HepG2 (cell line): ENCODE measurements around the gene RILP. TPM values are rescaled to one million over a fixed set of nuclear protein-coding genes. Genes with fewer than 3 reads are reported as not detected.
A peak's percentile ranks its signal among the peaks of the same experiment; 100 is the strongest.

Experiments
- FIP1L1 ChIP-seq: fragments of 200-400 bp; formaldehyde crosslinking; IDR thresholded peaks from 2 replicates; pipeline ENCODE4 v1.6.1; 2018; ENCODE audit warnings: low read depth, mild to moderate bottlenecking, low read length, moderate library complexity, borderline replicate concordance; ENCODE audit not compliant: insufficient read depth
- GATAD2A ChIP-seq: IDR thresholded peaks from 2 replicates; pipeline ENCODE4 v1.6.1; 2016
- KDM4B ChIP-seq: sonication (generic); formaldehyde crosslinking; IDR thresholded peaks from 2 replicates; pipeline ENCODE4 v1.4.0; 2020; ENCODE audit warnings: missing genetic modification reagents
- NCOA2 ChIP-seq: sonication (generic); formaldehyde crosslinking; IDR thresholded peaks from 2 replicates; pipeline ENCODE4 v1.8.0; 2022; ENCODE audit warnings: inconsistent platforms
- NFE2L2 ChIP-seq: fragments of 150-350 bp; IDR thresholded peaks from 2 replicates; pipeline ENCODE4 v1.6.1; 2014; ENCODE audit warnings: low read length
- RXRA ChIP-seq: sonication (generic); formaldehyde crosslinking; IDR thresholded peaks from 2 replicates; pipeline ENCODE4 v1.5.1; 2020; ENCODE audit warnings: missing genetic modification reagents
- SPEN ChIP-seq: sonication (generic); formaldehyde crosslinking; IDR thresholded peaks from 2 replicates; pipeline ENCODE4 v1.5.1; 2020; ENCODE audit warnings: low read depth, mild to moderate bottlenecking, missing genetic modification reagents
- YEATS4 ChIP-seq: sonication (generic); formaldehyde crosslinking; IDR thresholded peaks from 2 replicates; pipeline ENCODE4 v1.4.0; 2020; ENCODE audit warnings: missing genetic modification reagents, borderline replicate concordance
- ZBTB7A ChIP-seq: sonication (generic); formaldehyde crosslinking; IDR thresholded peaks from 2 replicates; pipeline ENCODE4 v1.8.0; 2022; ENCODE audit warnings: mild to moderate bottlenecking, missing genetic modification reagents
- ZNF430 ChIP-seq: sonication (generic); formaldehyde crosslinking; IDR thresholded peaks from 2 replicates; pipeline ENCODE4 v1.9.0; 2021; ENCODE audit warnings: mild to moderate bottlenecking, missing genetic modification reagents
- ZNF546 ChIP-seq: sonication (generic); formaldehyde crosslinking; conservative IDR thresholded peaks from 2 replicates; pipeline ENCODE4 v1.8.1; 2023; ENCODE audit warnings: mild to moderate bottlenecking, missing genetic modification reagents
- polyA plus RNA-seq, 8 experiments: library from polyadenylated mRNA; depleted of rRNA in 3 of 8; stranded (reverse) in 7 of 8; unstranded in 1 of 8; fragments of >200 nt; fragmentation: Illumina TruSeq in 4 of 8; extraction: Trizol in 4 of 8; gene quantifications; 2 replicates each; pipeline versions ENCODE4 v1.2.1 to v1.2.3, GENCODE V29; 2011 to 2016; ENCODE audit warnings: low read depth in 4 of 8, missing spikeins in 1 of 8, mixed read lengths in 1 of 8; ENCODE audit not compliant: insufficient read depth in 1 of 8
- total RNA-seq, 5 experiments: library from RNA; depleted of rRNA; stranded (reverse); fragments of >200 nt; fragmentation: Illumina TruSeq; extraction: Trizol; gene quantifications; 2 replicates each; pipeline ENCODE4 v1.2.3, GENCODE V29; 2016; ENCODE audit warnings: low read depth in 1 of 5
- TF ChIP-seq, protein P1 (sequence below): sonication (generic); formaldehyde crosslinking; IDR thresholded peaks from 2 replicates; pipeline ENCODE4 v1.8.0; 2022; ENCODE audit warnings: mild to moderate bottlenecking, missing genetic modification reagents; ENCODE audit not compliant: insufficient replicate concordance
- TF ChIP-seq, protein P2 (sequence below): IDR thresholded peaks from 2 replicates; pipeline ENCODE4 v1.6.1; 2016
- TF ChIP-seq, protein P3 (sequence below): sonication (generic); formaldehyde crosslinking; IDR thresholded peaks from 2 replicates; pipeline ENCODE4 v1.4.0; 2020; ENCODE audit warnings: mild to moderate bottlenecking, low read depth, missing genetic modification reagents
- TF ChIP-seq, protein P4 (sequence below): sonication (generic); formaldehyde crosslinking; IDR thresholded peaks from 2 replicates; pipeline ENCODE4 v1.9.0; 2022; ENCODE audit warnings: low read depth, missing genetic modification reagents
- TF ChIP-seq, protein P5 (sequence below): sonication (generic); formaldehyde crosslinking; IDR thresholded peaks from 2 replicates; pipeline ENCODE4 v1.4.0; 2020; ENCODE audit warnings: missing genetic modification reagents
- TF ChIP-seq, protein P6 (sequence below): sonication (generic); formaldehyde crosslinking; IDR thresholded peaks from 2 replicates; pipeline ENCODE4 v1.4.0; 2020; ENCODE audit warnings: missing genetic modification reagents, borderline replicate concordance
- TF ChIP-seq, protein P7 (sequence below): sonication (generic); formaldehyde crosslinking; IDR thresholded peaks from 2 replicates; pipeline ENCODE4 v1.5.0; 2020; ENCODE audit warnings: mild to moderate bottlenecking, missing genetic modification reagents

Gene RILP
- total and polyA plus RNA-seq, 2 of the 13 experiments (the other 11 are each of a cell fraction or from before 2014, with no cell fraction given) = 6.6 to 8.1 TPM

DNA sequence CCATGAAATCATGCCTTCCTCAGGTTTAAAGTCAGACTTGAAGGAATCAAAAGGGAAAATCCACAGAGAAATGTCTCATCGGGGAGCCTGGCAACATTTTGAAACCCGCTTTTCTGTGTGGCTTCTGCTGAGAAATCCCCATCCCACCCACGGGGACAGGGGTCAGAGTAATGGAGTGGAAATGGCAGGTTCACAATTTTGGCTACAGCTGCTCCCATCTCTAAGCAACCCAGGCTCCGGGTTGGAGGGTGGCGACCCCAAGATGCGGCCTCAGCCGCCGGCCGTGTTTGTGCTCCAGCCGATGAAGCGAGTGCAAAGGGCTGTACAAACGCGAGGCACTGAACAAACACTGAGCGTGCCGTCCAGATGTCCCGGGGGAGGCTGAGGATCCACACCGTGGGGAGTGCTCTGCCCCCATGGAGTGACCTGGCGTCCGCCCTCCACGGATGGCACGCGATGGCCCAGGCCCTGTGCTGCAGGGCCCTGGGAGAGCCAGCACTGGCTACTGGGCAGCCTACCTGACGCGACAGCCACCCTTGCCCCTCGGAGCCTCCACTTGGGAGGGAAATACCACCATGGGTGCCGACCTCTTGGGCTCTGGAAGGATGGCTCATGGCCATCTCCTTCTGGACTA, 43.2 kb downstream of the RILP start (continued):
- TF ChIP-seq, protein P1, sequence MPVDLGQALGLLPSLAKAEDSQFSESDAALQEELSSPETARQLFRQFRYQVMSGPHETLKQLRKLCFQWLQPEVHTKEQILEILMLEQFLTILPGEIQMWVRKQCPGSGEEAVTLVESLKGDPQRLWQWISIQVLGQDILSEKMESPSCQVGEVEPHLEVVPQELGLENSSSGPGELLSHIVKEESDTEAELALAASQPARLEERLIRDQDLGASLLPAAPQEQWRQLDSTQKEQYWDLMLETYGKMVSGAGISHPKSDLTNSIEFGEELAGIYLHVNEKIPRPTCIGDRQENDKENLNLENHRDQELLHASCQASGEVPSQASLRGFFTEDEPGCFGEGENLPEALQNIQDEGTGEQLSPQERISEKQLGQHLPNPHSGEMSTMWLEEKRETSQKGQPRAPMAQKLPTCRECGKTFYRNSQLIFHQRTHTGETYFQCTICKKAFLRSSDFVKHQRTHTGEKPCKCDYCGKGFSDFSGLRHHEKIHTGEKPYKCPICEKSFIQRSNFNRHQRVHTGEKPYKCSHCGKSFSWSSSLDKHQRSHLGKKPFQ = no peak
- TF ChIP-seq ZBTB7A (CRISPR knock-in tag) = peak; percentile 47; the same call in 1 of the 2 replicates
- TF ChIP-seq, protein P2, sequence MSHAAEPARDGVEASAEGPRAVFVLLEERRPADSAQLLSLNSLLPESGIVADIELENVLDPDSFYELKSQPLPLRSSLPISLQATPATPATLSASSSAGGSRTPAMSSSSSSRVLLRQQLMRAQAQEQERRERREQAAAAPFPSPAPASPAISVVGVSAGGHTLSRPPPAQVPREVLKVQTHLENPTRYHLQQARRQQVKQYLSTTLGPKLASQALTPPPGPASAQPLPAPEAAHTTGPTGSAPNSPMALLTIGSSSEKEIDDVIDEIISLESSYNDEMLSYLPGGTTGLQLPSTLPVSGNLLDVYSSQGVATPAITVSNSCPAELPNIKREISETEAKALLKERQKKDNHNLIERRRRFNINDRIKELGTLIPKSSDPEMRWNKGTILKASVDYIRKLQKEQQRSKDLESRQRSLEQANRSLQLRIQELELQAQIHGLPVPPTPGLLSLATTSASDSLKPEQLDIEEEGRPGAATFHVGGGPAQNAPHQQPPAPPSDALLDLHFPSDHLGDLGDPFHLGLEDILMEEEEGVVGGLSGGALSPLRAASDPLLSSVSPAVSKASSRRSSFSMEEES (CRISPR knock-in tag) = 0 out of 2 replicates have a peak, but pooled peaks have one; percentile 12
- TF ChIP-seq GATAD2A (CRISPR knock-in tag) = peak; percentile 74
- peak; percentile 13; the same call in 1 of the 2 replicates for TF ChIP-seq NCOA2 (CRISPR knock-in tag)
- no peak for TF ChIP-seq NFE2L2
- TF ChIP-seq SPEN (CRISPR knock-in tag) = peak; percentile 51
- TF ChIP-seq, protein P3, sequence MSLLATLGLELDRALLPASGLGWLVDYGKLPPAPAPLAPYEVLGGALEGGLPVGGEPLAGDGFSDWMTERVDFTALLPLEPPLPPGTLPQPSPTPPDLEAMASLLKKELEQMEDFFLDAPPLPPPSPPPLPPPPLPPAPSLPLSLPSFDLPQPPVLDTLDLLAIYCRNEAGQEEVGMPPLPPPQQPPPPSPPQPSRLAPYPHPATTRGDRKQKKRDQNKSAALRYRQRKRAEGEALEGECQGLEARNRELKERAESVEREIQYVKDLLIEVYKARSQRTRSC (CRISPR knock-in tag) = no peak
- peak; percentile 43; the same call in 1 of the 2 replicates for TF ChIP-seq RXRA (CRISPR knock-in tag)
- 0 out of 2 replicates have a peak, but pooled peaks have one; percentile 59 for TF ChIP-seq ZNF546 (CRISPR knock-in tag)
- no peak for TF ChIP-seq KDM4B (CRISPR knock-in tag)
- TF ChIP-seq, protein P4, sequence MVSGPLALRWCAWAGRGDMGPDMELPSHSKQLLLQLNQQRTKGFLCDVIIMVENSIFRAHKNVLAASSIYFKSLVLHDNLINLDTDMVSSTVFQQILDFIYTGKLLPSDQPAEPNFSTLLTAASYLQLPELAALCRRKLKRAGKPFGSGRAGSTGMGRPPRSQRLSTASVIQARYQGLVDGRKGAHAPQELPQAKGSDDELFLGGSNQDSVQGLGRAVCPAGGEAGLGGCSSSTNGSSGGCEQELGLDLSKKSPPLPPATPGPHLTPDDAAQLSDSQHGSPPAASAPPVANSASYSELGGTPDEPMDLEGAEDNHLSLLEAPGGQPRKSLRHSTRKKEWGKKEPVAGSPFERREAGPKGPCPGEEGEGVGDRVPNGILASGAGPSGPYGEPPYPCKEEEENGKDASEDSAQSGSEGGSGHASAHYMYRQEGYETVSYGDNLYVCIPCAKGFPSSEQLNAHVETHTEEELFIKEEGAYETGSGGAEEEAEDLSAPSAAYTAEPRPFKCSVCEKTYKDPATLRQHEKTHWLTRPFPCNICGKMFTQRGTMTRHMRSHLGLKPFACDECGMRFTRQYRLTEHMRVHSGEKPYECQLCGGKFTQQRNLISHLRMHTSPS = peak; percentile 72
- TF ChIP-seq YEATS4 = 0 out of 2 replicates have a peak, but pooled peaks have one; percentile 22
- TF ChIP-seq, protein P5, sequence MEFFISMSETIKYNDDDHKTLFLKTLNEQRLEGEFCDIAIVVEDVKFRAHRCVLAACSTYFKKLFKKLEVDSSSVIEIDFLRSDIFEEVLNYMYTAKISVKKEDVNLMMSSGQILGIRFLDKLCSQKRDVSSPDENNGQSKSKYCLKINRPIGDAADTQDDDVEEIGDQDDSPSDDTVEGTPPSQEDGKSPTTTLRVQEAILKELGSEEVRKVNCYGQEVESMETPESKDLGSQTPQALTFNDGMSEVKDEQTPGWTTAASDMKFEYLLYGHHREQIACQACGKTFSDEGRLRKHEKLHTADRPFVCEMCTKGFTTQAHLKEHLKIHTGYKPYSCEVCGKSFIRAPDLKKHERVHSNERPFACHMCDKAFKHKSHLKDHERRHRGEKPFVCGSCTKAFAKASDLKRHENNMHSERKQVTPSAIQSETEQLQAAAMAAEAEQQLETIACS (CRISPR knock-in tag) = no peak
- TF ChIP-seq, protein P6, sequence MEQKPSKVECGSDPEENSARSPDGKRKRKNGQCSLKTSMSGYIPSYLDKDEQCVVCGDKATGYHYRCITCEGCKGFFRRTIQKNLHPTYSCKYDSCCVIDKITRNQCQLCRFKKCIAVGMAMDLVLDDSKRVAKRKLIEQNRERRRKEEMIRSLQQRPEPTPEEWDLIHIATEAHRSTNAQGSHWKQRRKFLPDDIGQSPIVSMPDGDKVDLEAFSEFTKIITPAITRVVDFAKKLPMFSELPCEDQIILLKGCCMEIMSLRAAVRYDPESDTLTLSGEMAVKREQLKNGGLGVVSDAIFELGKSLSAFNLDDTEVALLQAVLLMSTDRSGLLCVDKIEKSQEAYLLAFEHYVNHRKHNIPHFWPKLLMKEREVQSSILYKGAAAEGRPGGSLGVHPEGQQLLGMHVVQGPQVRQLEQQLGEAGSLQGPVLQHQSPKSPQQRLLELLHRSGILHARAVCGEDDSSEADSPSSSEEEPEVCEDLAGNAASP (CRISPR knock-in tag) = 0 out of 2 replicates have a peak, but pooled peaks have one; percentile 22
- TF ChIP-seq, protein P7, sequence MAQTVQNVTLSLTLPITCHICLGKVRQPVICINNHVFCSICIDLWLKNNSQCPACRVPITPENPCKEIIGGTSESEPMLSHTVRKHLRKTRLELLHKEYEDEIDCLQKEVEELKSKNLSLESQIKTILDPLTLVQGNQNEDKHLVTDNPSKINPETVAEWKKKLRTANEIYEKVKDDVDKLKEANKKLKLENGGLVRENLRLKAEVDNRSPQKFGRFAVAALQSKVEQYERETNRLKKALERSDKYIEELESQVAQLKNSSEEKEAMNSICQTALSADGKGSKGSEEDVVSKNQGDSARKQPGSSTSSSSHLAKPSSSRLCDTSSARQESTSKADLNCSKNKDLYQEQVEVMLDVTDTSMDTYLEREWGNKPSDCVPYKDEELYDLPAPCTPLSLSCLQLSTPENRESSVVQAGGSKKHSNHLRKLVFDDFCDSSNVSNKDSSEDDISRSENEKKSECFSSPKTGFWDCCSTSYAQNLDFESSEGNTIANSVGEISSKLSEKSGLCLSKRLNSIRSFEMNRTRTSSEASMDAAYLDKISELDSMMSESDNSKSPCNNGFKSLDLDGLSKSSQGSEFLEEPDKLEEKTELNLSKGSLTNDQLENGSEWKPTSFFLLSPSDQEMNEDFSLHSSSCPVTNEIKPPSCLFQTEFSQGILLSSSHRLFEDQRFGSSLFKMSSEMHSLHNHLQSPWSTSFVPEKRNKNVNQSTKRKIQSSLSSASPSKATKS (CRISPR knock-in tag) = no peak
- TF ChIP-seq FIP1L1 = no peak
- peak; percentile 29; the same call in 1 of the 2 replicates for TF ChIP-seq ZNF430
